IMR-90 (cell line): ENCODE data around the gene UBL7. TPM values are rescaled to one million over a fixed set of nuclear protein-coding genes. Genes with fewer than 3 reads are reported as not detected.

Experiments
- ATAC-seq: fragments of 200-7000 bp; cut with Tn5 transposase; 2 replicates; pipeline ENCODE4 v1.9.1; 2020; ENCODE audit warnings: low read depth, mild to moderate bottlenecking, moderate library complexity
- BruUV-seq: library from RNA; stranded (reverse); fragments of 400-500 nt; replicated peaks from 2 replicates; lab custom pipeline; 2021; lab: Mats Ljungman, UMichigan
- CTCF ChIA-PET: fragments of 300-600 bp; formaldehyde crosslinking; extraction: SDS; loops from one replicate; lab custom pipeline; 2021; ENCODE audit warnings: antibody characterized with exemption; lab: Yijun Ruan, JAX
- POLR2A ChIA-PET: fragments of 300-600 bp; sonication (Branson Sonifier 250); formaldehyde crosslinking; loops from one replicate; lab custom pipeline; 2022; ENCODE audit warnings: antibody characterized with exemption; ENCODE audit not compliant: unreplicated experiment; lab: Charles Lee
- DNase-seq: peaks from one replicate; pipeline ENCODE4 v3.0.0; 2013
- H2AFZ ChIP-seq: replicated peaks from 2 replicates; pipeline ENCODE3; 2013; ENCODE audit warnings: low read length, mild to moderate bottlenecking; ENCODE audit not compliant: poor library complexity
- H2AK5ac ChIP-seq: 2 replicates; pipeline ENCODE4 v1.6.1; 2013; ENCODE audit warnings: low read depth, low read length, inconsistent platforms
- H2AK9ac ChIP-seq: replicated peaks from 2 replicates; pipeline ENCODE3; 2013; ENCODE audit warnings: mild to moderate bottlenecking, low read depth, low read length, moderate library complexity; ENCODE audit not compliant: poor library complexity
- H2BK120ac ChIP-seq: 2 replicates; pipeline ENCODE4 v1.6.1; 2013; ENCODE audit warnings: low read depth, low read length, inconsistent platforms
- H2BK15ac ChIP-seq: 3 replicates; pipeline ENCODE4 v1.6.1; 2013; ENCODE audit warnings: low read depth, low read length, inconsistent platforms
- H2BK20ac ChIP-seq: 2 replicates; pipeline ENCODE4 v1.6.1; 2013; ENCODE audit warnings: low read depth, mild to moderate bottlenecking, inconsistent platforms, low read length, moderate library complexity
- H2BK5ac ChIP-seq: 2 replicates; pipeline ENCODE4 v1.6.1; 2013; ENCODE audit warnings: mild to moderate bottlenecking, low read depth, low read length, inconsistent platforms; ENCODE audit not compliant: poor library complexity, severe bottlenecking
- H3K14ac ChIP-seq: replicated peaks from 2 replicates; pipeline ENCODE4 v1.6.1; 2013; ENCODE audit warnings: low read depth, low read length, inconsistent platforms
- H3K18ac ChIP-seq: 2 replicates; pipeline ENCODE4 v1.6.1; 2013; ENCODE audit warnings: low read depth, low read length, control low read depth
- H3K23ac ChIP-seq: 2 replicates; pipeline ENCODE4 v1.6.1; 2013; ENCODE audit warnings: low read depth, low read length, inconsistent platforms
- H3K27ac ChIP-seq: 2 replicates; pipeline ENCODE4 v1.5.1; 2013; ENCODE audit warnings: mild to moderate bottlenecking, control low read depth, low read length; ENCODE audit not compliant: insufficient read depth
- H3K27me3 ChIP-seq: 2 replicates; pipeline ENCODE4 v1.6.1; 2013; ENCODE audit warnings: low read length; ENCODE audit not compliant: control insufficient read depth, insufficient read depth
- H3K36me3 ChIP-seq: 2 replicates; pipeline ENCODE4 v1.6.1; 2013; ENCODE audit warnings: low read length, mixed read lengths; ENCODE audit not compliant: control insufficient read depth, insufficient read depth
- H3K4ac ChIP-seq: 2 replicates; pipeline ENCODE4 v1.6.1; 2013; ENCODE audit warnings: low read depth, low read length, inconsistent platforms
- H3K4me1 ChIP-seq: 2 replicates; pipeline ENCODE4 v1.6.1; 2013; ENCODE audit warnings: low read length, mixed read lengths; ENCODE audit not compliant: control insufficient read depth, insufficient read depth
- H3K4me2 ChIP-seq: 2 replicates; pipeline ENCODE4 v1.6.1; 2013; ENCODE audit warnings: low read depth, mild to moderate bottlenecking, control low read depth, low read length, moderate library complexity
- H3K4me3 ChIP-seq: 2 replicates; pipeline ENCODE4 v1.5.1; 2013; ENCODE audit warnings: low read depth, mild to moderate bottlenecking, control low read depth, low read length, moderate library complexity; ENCODE audit not compliant: insufficient read depth
- H3K56ac ChIP-seq: 2 replicates; pipeline ENCODE4 v1.6.1; 2013; ENCODE audit warnings: low read length, inconsistent platforms; ENCODE audit not compliant: insufficient read depth; ENCODE audit errors: extremely low read depth
- H3K79me1 ChIP-seq, 2 experiments: 2 replicates each; pipeline ENCODE4 v1.6.1; 2013; ENCODE audit warnings: low read length in 2 of 2, inconsistent platforms in 1 of 2, low read depth in 1 of 2
- H3K9ac ChIP-seq: 2 replicates; pipeline ENCODE4 v1.6.1; 2013; ENCODE audit warnings: low read depth, low read length, control low read depth
- H3K9me1 ChIP-seq: 2 replicates; pipeline ENCODE4 v1.6.1; 2013; ENCODE audit warnings: low read length, inconsistent platforms; ENCODE audit not compliant: insufficient read depth
- H3K9me3 ChIP-seq: 2 replicates; pipeline ENCODE4 v1.6.1; 2013; ENCODE audit warnings: low read length; ENCODE audit not compliant: control insufficient read depth, insufficient read depth
- H4K20me1 ChIP-seq: 2 replicates; pipeline ENCODE4 v1.6.1; 2013; ENCODE audit warnings: low read length, inconsistent platforms; ENCODE audit not compliant: insufficient read depth
- H4K5ac ChIP-seq: 2 replicates; pipeline ENCODE4 v1.6.1; 2013; ENCODE audit warnings: mild to moderate bottlenecking, low read depth, low read length, control low read depth
- H4K8ac ChIP-seq, 2 experiments: 2 replicates each; pipeline ENCODE4 v1.6.1; 2013; ENCODE audit warnings: low read depth in 2 of 2, low read length in 2 of 2, control low read depth in 1 of 2, inconsistent platforms in 1 of 2
- H4K91ac ChIP-seq: 2 replicates; pipeline ENCODE4 v1.6.1; 2013; ENCODE audit warnings: low read depth, low read length, inconsistent platforms; ENCODE audit not compliant: insufficient read depth
- BHLHE40 ChIP-seq: fragments of 150-350 bp; IDR thresholded peaks from 2 replicates; pipeline ENCODE4 v1.6.1; 2016; ENCODE audit warnings: mild to moderate bottlenecking, low read depth, low read length
- CHD1 ChIP-seq: IDR thresholded peaks from 2 replicates; pipeline ENCODE4 v1.6.1; 2012; ENCODE audit warnings: low read depth, low read length, improper control_type of control experiment
- FOS ChIP-seq: fragments of 150-350 bp; IDR thresholded peaks from 2 replicates; pipeline ENCODE4 v1.6.1; 2016; ENCODE audit warnings: low read depth, low read length
- MXI1 ChIP-seq: IDR thresholded peaks from 2 replicates; pipeline ENCODE4 v1.6.1; 2012; ENCODE audit warnings: low read depth, mild to moderate bottlenecking, low read length, moderate library complexity, borderline replicate concordance
- NFE2L2 ChIP-seq: fragments of 150-350 bp; IDR thresholded peaks from 2 replicates; pipeline ENCODE4 v1.6.1; 2016; ENCODE audit warnings: low read depth, mild to moderate bottlenecking, low read length
- POLR2A ChIP-seq: IDR thresholded peaks from 2 replicates; pipeline ENCODE4 v1.6.1; 2012; ENCODE audit warnings: mild to moderate bottlenecking, low read depth, low read length
- RAD21 ChIP-seq: IDR thresholded peaks from 2 replicates; pipeline ENCODE4 v1.6.1; 2012; ENCODE audit warnings: low read length, improper control_type of control experiment
- RCOR1 ChIP-seq: IDR thresholded peaks from 2 replicates; pipeline ENCODE4 v1.6.1; 2012; ENCODE audit warnings: mild to moderate bottlenecking, low read length, improper control_type of control experiment; ENCODE audit not compliant: insufficient replicate concordance
- SMC3 ChIP-seq: fragments of 150-350 bp; IDR thresholded peaks from 2 replicates; pipeline ENCODE4 v1.6.1; 2016; ENCODE audit warnings: low read depth, mild to moderate bottlenecking, antibody characterized with exemption, low read length, moderate library complexity
- WGBS, 2 experiments: methylation state at CpG; one replicate each; pipeline versions ENCODE4 v1.1.5 to v1.1.7; 2013; ENCODE audit warnings: missing lambda C conversion rate in 2 of 2; ENCODE audit not compliant: insufficient read length in 1 of 2; ENCODE audit errors: extremely low coverage in 2 of 2; 5-methylcytosine and 5-hydroxymethylcytosine counted together
- dilution Hi-C: fragments of 300-500 bp; cut with HindIII; formaldehyde crosslinking; loops from one replicate; pipeline ENCODE4 v1.14.3; 2018; ENCODE audit warnings: low sequenced_read_pairs; ENCODE audit not compliant: unreplicated experiment
- in situ Hi-C: fragments of 300-500 bp; cut with MboI; formaldehyde crosslinking; loops from 3 replicates; pipeline ENCODE4 v1.14.3; 2019; ENCODE audit warnings: low sequenced_read_pairs, inconsistent platforms, mixed read lengths
- intact Hi-C: fragments of 100-400 bp; cut with micrococcal nuclease; formaldehyde crosslinking; loops from 2 replicates; pipeline ENCODE4 v1.10.0; 2022
- polyA plus RNA-seq, 3 experiments: library from polyadenylated mRNA; depleted of rRNA; stranded (reverse); fragments of >200 nt; gene quantifications; 2 replicates each; pipeline ENCODE4 v1.2.3, GENCODE V29; 2012; ENCODE audit warnings: low replicate concordance in 1 of 3
- total RNA-seq: library from RNA; depleted of rRNA; stranded (reverse); fragments of >200 nt; gene quantifications from 2 replicates; pipeline ENCODE4 v1.2.3, GENCODE V29; 2012
- TF ChIP-seq, protein P1 (sequence below): conservative IDR thresholded peaks from 2 replicates; pipeline ENCODE4 v1.5.1; 2012; ENCODE audit warnings: mild to moderate bottlenecking, low read depth, low read length, improper control_type of control experiment
- TF ChIP-seq, protein P2 (sequence below): fragments of 150-350 bp; IDR thresholded peaks from 2 replicates; pipeline ENCODE4 v1.6.1; 2017; ENCODE audit warnings: mild to moderate bottlenecking, antibody characterized with exemption, low read length, low read depth
- TF ChIP-seq, protein P3 (sequence below): fragments of 150-350 bp; IDR thresholded peaks from 2 replicates; pipeline ENCODE4 v1.6.1; 2016; ENCODE audit warnings: low read depth, mild to moderate bottlenecking, low read length, moderate library complexity, borderline replicate concordance

UBL7 gene
- total and polyA plus RNA-seq, 2 of the 4 experiments (the other 2 are of a cell fraction), result 68.1 to 78.4 TPM

DNA sequence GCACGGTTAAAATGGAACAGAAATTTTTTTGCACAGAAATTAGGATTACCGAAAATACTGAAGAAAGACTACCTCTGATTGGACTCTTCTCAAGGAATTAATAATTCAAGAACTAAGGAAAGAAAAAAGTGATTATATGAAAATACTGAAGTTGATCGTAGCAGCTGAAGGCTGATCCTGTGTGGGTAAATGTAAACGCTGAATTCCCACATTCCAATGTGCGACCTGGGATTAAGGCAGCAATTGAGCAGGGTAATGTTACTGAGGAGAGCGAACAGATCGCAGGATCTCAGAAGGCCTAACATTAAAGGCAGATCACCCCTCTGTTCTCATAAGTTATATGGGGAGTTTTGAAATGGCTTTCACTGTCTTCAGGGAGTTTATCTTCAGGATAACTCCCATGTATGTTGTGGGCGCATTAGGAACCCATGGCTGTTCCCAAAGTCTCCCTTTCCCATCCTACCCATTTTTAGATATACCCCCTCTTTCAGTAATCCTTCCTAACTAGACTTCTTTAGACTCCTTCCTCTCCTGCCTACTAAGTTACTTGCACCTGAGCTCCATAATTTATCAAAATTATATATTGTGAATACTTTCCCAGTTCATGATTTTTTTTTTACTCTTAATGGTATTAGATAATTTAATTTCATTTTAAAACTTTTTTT is 1.0 kb upstream of the UBL7 start:
- H4K5ac ChIP-seq, result no peak overlapping the region
- H3K27me3 ChIP-seq, result no peaks in the 10 kb centered on the region
- no TSS peak for BruUV-seq
- dilution Hi-C loops, result no loop called here
- peak overlapping the region; percentile 46 for H3K56ac ChIP-seq
- H3K18ac ChIP-seq, result no peak overlapping the region
- H3K9me3 ChIP-seq, result no peaks in the 10 kb centered on the region
- H3K9ac ChIP-seq, result peak overlapping the region; percentile 70
- ATAC-seq (no peak), DNase-seq (no peak)
- no peaks in the 10 kb centered on the region for H3K9me1 ChIP-seq
- peak overlapping the region; percentile 19; the same call in 1 of the 2 replicates for H3K23ac ChIP-seq
- in situ Hi-C loops, result no loop called here
- no peak overlapping the region for H2AFZ ChIP-seq
- peaks cover 4% of the 10 kb centered on the region; the same call in 1 of the 2 replicates for H3K4me1 ChIP-seq
- H4K20me1 ChIP-seq, result no peaks in the 10 kb centered on the region
- H2BK20ac ChIP-seq, result no peak overlapping the region
- no peak overlapping the region; the same call in 1 of the 2 replicates for H3K4ac ChIP-seq
- CTCF ChIA-PET, result no interaction called here
- H2BK15ac ChIP-seq, result no peak overlapping the region; the same call in 2 of the 3 replicates
- H2AK5ac ChIP-seq, result peak overlapping the region; percentile 1
- 100% methylated on average over 1 of the region's 8 CpGs; no CpG with 5 or more reads in 1 of the 2 experiments for WGBS, 2 experiments
- no peak overlapping the region; the same call in 1 of the 2 replicates for H3K27ac ChIP-seq
- intact Hi-C loops, result loop anchor here (1.0 to 2.0 kb wide), 2 partner anchors 85 to 153 kb away; partner anchors contain the start of gene CLK3
- no peak overlapping the region for H4K91ac ChIP-seq
- no peak overlapping the region for H2AK9ac ChIP-seq
- no peaks in the 10 kb centered on the region for H3K36me3 ChIP-seq
- peak overlapping the region; percentile 91 for H3K4me2 ChIP-seq
- no peak overlapping the region for H2BK120ac ChIP-seq
- POLR2A ChIA-PET, result interaction anchor here (0.6 kb wide), 1 partner anchor 78 kb away, joined by 6 read pairs; no protein-coding TSS in a partner anchor
- TF ChIP-seq SMC3 (no peak), FOS (no peak), RCOR1 (no peak), RAD21 (no peak), BHLHE40 (no peak), MXI1 (no peak), POLR2A (no peak), CHD1 (no peak), NFE2L2 (no peak)
- TF ChIP-seq, protein P1, sequence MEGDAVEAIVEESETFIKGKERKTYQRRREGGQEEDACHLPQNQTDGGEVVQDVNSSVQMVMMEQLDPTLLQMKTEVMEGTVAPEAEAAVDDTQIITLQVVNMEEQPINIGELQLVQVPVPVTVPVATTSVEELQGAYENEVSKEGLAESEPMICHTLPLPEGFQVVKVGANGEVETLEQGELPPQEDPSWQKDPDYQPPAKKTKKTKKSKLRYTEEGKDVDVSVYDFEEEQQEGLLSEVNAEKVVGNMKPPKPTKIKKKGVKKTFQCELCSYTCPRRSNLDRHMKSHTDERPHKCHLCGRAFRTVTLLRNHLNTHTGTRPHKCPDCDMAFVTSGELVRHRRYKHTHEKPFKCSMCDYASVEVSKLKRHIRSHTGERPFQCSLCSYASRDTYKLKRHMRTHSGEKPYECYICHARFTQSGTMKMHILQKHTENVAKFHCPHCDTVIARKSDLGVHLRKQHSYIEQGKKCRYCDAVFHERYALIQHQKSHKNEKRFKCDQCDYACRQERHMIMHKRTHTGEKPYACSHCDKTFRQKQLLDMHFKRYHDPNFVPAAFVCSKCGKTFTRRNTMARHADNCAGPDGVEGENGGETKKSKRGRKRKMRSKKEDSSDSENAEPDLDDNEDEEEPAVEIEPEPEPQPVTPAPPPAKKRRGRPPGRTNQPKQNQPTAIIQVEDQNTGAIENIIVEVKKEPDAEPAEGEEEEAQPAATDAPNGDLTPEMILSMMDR, result no peak
- TF ChIP-seq, protein P2, sequence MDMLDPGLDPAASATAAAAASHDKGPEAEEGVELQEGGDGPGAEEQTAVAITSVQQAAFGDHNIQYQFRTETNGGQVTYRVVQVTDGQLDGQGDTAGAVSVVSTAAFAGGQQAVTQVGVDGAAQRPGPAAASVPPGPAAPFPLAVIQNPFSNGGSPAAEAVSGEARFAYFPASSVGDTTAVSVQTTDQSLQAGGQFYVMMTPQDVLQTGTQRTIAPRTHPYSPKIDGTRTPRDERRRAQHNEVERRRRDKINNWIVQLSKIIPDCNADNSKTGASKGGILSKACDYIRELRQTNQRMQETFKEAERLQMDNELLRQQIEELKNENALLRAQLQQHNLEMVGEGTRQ, result no peak
- TF ChIP-seq, protein P3, sequence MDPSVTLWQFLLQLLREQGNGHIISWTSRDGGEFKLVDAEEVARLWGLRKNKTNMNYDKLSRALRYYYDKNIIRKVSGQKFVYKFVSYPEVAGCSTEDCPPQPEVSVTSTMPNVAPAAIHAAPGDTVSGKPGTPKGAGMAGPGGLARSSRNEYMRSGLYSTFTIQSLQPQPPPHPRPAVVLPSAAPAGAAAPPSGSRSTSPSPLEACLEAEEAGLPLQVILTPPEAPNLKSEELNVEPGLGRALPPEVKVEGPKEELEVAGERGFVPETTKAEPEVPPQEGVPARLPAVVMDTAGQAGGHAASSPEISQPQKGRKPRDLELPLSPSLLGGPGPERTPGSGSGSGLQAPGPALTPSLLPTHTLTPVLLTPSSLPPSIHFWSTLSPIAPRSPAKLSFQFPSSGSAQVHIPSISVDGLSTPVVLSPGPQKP, result no peak
- H3K4me3 ChIP-seq, result peak overlapping the region; percentile 84
- H3K79me1 ChIP-seq, result peaks cover 9 to 43% of the 10 kb centered on the region in 2 experiments
- H3K14ac ChIP-seq, result 0 out of 2 replicates have a peak overlapping the region, but pooled peaks have one; percentile 0
- peak overlapping the region; percentile 47 for H2BK5ac ChIP-seq
- H4K8ac ChIP-seq, result peak overlapping the region; percentile 2 to 84; a peak in 3 of 4 replicates
